Fibroblast of upper back skin (primary cell): ENCODE results near the gene POTEB2.
"Not testable (repeated sequence)": the region's sequence is repeated elsewhere in the genome, so short reads cannot be mapped to it uniquely, and the experiment has no call there.

Source experiments
- DNase-seq: peaks from one replicate; pipeline ENCODE4 v3.0.0-alpha.2; 2013

The POTEB2 gene

GRCh38 chr15:20866214-20866613, at the start of gene POTEB2:
Gene POTEB2 (minus strand): TSS chr15:20866314. CDS start chr15:20866281, 33 bp downstream.
- not testable (repeated sequence) for DNase-seq

- not testable (repeated sequence) for DNase-seq
These were observed 13.8 kb upstream of the POTEB2 start for GRCh38 chr15:20879916-20880315.

- DNase-seq: not testable (repeated sequence)
These were observed 12.3 kb upstream of the POTEB2 start for GRCh38 chr15:20878464-20878863.

DNA sequence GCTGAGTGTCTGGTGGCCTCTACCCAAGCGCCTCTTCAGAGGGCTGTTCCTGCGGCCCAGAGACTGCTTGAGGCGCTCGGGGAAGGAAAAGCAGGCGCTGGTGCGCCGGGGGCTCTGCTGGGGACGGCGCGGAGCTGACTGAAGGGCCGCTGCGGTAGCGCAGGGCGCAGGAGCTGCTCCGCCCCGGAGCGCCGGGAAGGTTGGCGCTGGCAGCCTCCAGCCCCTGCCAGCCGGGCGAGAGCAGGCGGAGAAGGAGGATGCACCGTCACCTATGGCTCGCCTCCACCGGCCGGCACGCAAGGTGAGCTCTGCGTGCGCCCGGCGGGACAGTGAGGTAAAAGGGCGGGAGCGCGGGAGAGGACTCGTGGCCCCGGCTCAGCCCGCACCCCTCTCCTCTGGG, 11.7 kb upstream of the POTEB2 start:
- DNase-seq: not testable (repeated sequence)
